Mucosa of gallbladder (tissue), 1 donor: ENCODE measurements around the gene PGLYRP3. TPM values are rescaled to one million over a fixed set of nuclear protein-coding genes. Genes with fewer than 3 reads are reported as not detected.
A peak's percentile ranks its signal among the peaks of the same experiment; 100 is the strongest.
"Not testable (repeated sequence)": the region's sequence is repeated elsewhere in the genome, so short reads cannot be mapped to it uniquely, and the experiment has no call there.

Experiments used
- DNase-seq: peaks from one replicate; pipeline ENCODE4 v3.0.0-alpha.2; 2020; ENCODE audit warnings: low spot score
- total RNA-seq: library from RNA; stranded (reverse); gene quantifications from one replicate; pipeline ENCODE4 v1.2.1, GENCODE V29; 2021
- donor health status: DM: no; HTN: no; CAD: no.

PGLYRP3 gene
- total RNA-seq, 1 donor from 2014 or later, result not detected

GRCh38 chr1:153348511-153349362 lies 36.0 kb upstream of the PGLYRP3 start, which contains the start of gene PGLYRP4:
Gene PGLYRP4 (minus strand): TSS chr1:153348841. CDS start chr1:153347932, 909 bp downstream.
- peak; percentile 6 for DNase-seq

GRCh38 chr1:153347856-153348255 lies 35.1 kb upstream of the PGLYRP3 start:
- peak; percentile 7 for DNase-seq

GRCh38 chr1:153347049-153347448 lies 34.3 kb upstream of the PGLYRP3 start:
- not testable (repeated sequence) for DNase-seq

DNA sequence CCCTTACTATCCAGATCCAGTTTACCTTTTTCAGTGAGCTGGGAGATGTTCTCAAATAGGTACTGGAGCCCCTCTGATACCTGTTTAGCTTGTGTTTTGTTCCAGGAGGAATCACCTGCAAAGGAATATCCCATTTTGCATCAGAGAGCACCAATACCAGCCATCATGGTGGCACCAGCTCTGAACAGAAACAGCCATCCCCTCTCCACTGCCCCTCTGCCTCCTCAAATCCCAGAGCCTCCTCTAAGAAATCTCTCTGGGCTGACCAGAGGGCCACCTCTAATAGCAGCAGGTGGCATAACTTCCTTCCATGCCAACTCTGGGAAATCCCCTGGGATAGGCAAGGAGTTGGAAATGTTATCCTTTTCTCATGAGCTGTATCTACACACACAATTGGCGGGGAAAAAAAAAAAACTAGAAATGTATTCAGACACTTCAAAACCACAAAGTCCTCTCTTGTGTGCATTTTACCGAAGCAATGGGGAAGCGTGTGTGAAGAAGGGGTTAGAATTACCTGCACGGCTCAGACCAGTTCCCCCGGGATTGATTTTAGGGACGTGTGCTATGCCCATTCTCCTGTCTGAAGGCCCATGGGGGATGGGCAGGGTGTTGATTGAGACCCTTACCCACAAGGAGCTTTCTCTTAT lies 33.4 kb upstream of the PGLYRP3 start:
- no peak for DNase-seq

DNA sequence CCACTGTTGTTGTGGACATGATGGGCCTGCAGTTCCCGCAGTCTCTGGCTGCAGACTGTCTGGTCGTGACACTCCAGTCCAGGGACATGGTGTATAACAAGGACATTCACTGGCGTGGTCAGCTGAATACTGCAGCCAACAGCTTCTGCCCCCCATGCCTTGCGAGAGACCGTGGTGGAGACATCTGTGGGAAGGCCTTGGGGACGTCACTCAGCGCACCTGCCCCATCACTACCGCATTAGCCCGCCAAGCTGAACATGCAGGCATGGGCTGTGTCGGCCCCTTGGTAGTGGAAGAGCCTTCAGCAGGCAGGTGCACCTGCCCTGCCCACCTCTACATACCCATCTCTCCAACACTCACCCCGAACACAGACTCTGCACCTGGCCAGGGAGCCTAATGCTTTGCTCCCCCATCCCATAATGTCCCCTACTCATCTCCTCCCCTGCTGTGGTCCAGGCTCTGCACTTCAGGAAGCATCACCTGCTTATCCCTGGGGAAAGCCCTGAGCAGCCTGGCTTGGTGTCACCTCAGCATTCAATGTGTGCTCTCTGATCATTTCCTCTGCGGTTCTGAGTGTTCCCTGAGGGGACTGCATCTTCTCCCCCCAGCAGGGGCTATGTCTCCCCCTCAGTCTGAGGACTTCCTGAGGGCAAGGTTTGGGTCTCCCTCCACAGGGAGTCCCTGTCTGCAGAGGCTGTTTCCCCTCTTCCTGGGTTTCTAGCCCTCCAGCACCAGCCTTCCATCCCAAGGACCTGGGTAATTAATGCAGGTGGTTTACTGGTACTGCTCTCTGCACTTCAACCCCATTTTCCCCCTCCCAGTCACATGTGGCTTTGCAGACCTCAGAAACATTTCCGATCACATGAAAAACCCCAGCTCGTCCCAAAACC lies 32.7 kb upstream of the PGLYRP3 start:
- DNase-seq, result peak; percentile 6

DNA sequence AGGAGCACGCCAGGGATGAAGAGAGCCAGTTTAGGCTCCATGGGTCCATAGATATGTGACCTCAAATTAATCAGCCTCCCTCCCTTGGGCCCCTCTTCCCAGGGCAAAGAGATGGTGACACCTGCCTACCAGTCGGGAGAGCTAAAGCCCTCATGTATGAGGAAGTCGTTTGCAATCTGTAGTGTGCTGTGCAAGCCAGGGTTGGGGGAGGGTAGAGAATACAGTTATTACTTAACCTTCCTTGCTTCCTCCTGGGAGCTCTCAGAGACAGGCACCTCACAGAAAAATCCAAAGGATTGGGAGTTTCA lies 31.9 kb upstream of the PGLYRP3 start:
- peak; percentile 8 for DNase-seq

DNA sequence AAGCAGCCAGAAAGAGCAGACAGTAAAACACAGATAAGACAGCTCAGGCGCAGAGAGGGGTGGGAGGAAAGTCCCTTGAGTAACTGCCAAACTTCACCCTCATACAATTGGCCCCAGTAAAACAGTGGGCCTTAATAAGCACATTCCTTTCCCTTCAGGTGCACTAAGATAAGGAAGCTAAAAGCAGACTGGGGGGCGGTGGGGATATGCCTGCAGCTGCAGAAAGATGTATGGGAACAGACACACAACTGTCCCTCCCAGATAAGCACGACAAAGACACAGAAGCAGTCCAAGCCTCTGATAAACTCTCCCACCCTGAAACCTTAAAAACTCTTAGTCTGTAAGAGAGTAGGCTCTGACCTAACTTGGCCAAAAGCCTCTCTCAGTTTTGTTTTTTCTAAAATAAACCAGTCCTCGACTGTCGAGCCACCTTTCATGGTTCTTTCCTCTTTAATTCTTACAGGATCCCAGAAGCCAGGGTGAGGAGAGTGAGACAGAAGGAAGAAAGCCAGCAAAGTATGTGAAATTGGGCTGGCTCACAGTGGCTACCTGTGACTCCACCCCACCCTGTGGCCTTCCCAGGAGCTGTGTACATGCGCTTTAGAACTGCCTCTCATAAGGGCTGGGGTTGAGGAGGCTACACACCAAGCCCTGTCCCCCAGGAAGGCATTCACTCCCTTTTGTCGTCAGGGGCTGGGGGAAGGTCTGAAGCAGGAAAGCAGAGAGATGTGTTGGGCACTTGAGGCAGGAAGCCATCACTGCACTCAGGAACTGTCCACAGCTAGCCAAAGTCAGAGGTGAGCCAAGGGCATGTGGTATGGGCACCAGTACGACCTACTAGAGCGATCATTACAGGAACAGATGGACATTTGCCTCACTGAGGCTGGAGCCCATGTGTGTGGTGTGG lies 31.3 kb upstream of the PGLYRP3 start:
- DNase-seq, result no peak

GRCh38 chr1:153343040-153343681 lies 30.4 kb upstream of the PGLYRP3 start:
- peak; percentile 2 for DNase-seq

DNA sequence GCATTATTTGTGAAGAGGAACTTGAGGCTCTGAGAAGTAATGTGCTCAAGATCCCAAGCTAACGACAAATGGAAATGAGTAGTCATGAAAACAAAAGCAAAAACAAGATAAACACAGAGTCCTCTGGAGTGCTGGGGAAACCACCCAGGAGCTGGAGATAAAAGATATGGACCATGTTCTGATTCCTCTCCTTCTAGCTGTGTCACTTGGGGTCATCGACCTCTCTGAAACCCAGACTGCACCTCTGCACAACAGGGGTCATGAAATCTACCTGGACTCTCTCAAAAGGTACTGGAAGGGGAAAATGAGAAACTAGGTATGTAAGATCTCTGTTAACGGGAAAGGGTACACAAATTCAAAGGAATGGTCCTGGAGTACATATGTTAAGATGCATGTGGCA lies 29.4 kb upstream of the PGLYRP3 start:
- no peak for DNase-seq

- DNase-seq, result no peak
Measured at GRCh38 chr1:153341431-153341934, 28.7 kb upstream of the PGLYRP3 start.

- no peak for DNase-seq
Measured at GRCh38 chr1:153340356-153340755, 27.6 kb upstream of the PGLYRP3 start.

DNA sequence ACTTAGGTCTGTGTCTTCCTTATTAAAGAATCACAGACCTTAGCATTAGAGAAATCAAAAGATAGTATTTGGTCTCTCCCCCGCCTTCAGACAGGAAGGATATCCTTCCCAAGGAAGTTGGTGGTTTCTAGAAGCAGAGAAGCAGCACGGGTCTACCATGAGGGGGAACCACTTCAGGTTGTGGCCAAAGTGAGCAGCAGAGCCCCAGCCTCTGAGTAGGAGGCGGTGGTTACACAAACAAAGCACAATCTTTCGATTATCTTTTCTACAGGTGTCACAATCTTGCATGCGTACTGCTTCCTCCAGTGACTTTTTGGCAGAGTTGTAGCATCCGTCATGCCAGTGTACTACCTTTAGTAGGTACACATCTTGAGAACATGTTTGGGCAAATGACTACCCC lies 27.1 kb upstream of the PGLYRP3 start:
- no peak for DNase-seq

DNA sequence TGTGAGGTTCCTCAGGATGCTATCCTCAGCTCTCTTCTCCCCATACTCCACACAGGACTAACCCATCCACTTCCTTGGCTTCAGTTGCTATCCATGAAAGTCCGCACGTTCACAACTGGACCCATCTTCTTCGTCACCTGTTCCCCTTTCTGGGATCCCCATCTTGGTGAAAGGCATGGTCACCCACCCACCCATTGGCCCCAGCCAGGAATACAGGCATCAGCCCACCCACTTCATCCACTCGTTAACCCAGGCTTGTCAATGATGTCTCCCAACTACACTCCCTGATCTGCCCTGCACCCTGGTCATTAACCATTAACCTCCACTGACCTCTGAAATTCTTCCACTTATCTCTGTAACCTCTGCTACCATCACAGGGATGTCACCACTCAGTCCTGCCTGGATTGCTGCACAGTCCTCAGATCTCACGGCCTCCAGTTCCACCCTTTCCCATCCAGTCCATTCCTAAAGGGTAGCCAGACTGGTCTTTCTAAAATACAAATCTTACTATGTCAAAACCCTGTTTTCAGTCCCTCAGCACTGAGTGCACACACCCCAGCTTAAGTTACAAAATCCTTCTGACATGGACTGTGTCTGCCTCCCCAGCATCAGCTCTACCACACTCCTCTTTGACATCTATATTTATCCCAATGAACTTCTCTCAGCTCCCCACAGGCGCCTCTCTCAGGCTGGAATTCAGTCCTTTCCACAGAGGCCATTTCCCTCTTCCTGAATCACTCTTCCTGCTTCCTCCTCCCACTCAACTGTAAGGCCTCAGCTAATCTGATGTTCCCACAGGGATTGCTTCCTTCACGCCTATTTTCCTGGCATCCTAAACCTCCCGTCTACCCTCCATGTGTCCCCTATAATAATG lies 25.5 kb upstream of the PGLYRP3 start:
- no peak for DNase-seq

- DNase-seq, result no peak
Measured at GRCh38 chr1:153336650-153337049, 23.9 kb upstream of the PGLYRP3 start.

DNA sequence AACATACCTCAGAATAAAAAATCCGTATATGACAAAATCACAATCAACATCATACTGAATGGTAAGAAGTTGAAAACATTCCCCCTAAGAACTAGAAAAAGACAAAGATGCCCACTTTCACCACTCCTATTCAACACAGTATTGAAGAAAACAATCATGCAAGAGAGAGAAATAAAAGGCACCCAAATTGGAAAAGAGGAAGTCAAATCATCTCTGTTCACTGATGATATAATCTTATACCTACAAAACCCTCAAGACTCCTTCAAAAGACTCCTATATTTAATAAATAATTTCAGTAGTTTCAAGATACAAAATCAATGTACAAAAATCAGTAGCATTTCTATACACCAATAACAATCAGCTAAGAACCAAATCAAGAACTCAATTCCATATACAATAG lies 21.1 kb upstream of the PGLYRP3 start:
- no peak for DNase-seq

DNA sequence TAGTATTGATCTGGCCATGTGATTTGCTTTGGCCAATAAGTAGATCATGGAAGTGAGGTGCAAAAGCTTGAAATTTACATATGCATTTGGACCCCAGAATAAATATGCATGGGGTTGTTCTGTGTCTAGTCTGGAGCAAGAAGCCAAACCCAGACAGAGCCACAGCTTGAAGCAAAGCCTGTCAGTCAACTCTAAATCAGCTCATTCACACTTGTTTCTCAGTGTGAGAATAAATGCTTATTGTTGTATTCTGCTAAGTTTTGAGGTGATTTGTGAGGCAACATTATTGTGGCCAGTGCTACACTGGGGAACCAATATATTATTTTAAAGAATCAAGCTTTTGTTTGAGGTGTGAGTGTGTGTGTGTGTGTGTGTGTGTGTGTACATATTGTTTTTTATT lies 12.2 kb upstream of the PGLYRP3 start:
- DNase-seq, result no peak

GRCh38 chr1:153322568-153322967 lies 9.8 kb upstream of the PGLYRP3 start:
- DNase-seq, result no peak

DNA sequence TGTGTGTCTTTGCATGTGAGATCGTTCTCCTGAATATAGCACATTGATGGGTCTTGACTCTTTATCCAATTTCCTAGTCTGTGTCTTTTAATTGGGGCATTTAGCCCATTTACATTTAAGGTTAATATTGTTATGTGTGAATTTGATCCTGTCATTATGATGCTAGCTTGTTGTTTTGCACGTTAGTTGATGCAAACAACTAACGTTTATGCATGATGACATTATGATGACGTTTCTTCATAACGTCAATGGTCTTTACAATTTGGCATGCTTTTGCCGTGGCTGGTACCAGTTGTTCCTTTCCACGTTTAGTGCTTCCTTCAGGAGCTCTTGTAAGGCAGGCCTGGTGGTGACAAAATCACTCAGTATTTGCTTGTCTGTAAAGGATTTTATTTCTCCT lies 5.4 kb upstream of the PGLYRP3 start:
- not testable (repeated sequence) for DNase-seq

DNA sequence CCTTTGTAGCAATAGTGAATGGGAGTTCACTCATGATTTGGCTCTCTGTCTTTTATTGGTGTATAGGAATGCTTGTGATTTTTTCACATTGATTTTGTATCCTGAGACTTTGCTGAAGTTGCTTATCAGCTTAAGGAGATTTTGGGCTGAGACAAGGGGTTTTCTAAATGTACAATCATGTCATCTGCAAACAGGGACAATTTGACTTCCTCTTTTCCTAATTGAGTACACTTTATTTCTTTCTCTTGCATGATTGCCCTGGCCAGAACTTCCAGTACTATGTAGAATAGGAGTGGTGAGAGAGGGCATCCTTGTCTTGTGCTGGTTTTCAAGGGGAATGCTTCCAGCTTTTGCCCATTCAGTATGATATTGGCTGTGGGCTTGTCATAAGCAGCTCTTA lies 3.3 kb upstream of the PGLYRP3 start:
- DNase-seq, result not testable (repeated sequence)
